Activated naive CD8-positive, alpha-beta T cell treated with anti-CD3 and anti-CD28 coated beads, Interleukin-2, amount 50 U/mL, for 16 hours (primary cell): Measurements from ENCODE around the gene RFX7.

Source experiments
- DNase-seq: peaks from one replicate; pipeline ENCODE4 v3.0.0-alpha.2; 2020; ENCODE audit warnings: low read depth, low spot score

RFX7 gene

DNA sequence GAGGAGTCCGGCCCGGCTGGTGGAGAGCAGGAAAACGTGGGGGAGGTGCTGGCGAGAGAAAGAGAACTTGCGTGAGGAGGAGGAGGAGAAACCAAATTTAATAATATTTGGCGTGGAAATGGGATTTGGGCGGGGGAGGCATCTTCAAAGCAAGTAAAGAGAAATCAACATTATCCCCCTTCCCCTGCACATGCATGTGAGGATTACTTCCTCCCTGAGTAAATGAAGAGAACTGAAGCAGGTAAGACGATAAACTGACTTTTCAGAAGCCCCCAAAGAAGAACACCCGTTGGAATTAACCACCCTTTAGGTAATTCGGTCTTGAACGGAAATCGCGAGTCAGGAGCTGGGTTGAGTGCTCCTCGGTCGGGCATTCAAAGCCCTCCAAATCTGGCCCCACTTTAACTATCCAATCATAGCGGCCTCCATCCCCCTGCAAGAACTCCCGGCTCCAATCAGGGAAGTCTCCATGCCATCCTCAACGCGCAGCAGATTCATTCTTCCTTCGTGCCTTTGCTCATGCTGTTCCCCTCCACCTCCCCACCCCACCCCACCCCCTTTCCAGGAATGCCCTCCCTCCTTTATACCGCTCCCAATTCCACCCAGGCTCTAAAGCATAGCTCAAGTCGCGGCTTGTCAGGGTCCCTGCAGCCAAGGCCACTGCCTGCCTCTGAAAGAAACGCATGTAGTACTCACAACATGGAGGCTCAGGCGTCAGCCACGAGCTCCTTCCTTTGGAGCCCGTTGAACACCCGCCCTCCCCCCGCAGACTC lies 545 bp upstream of the RFX7 start:
- no peak for DNase-seq

DNA sequence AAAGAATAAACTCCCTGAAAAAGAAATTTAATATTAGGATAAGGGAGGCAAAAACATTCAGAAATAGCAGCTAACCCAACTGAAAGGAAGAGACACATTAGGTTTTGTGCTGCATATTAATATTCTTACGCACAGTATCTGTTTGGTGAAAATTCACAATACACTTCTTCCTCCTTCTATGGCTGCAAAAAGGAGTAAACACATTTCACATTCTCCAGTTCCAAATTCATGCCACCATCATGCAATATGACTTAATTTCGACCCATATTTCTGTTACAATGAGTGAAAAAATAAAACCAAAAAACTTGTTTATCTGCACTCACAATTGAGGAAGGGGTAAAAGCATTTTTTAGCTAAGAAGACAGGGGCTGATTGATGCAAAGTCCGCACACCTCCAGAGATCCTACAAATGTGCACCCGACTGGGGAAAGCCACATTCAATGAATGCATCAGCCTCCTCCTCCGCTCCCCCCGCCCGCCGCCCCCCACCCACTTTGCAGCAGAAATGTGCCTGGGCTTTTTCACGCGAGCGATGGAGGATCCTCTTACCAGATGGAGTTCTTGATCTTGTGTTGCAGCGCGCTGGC lies 1.0 kb downstream of the RFX7 start:
- DNase-seq = no peak

DNA sequence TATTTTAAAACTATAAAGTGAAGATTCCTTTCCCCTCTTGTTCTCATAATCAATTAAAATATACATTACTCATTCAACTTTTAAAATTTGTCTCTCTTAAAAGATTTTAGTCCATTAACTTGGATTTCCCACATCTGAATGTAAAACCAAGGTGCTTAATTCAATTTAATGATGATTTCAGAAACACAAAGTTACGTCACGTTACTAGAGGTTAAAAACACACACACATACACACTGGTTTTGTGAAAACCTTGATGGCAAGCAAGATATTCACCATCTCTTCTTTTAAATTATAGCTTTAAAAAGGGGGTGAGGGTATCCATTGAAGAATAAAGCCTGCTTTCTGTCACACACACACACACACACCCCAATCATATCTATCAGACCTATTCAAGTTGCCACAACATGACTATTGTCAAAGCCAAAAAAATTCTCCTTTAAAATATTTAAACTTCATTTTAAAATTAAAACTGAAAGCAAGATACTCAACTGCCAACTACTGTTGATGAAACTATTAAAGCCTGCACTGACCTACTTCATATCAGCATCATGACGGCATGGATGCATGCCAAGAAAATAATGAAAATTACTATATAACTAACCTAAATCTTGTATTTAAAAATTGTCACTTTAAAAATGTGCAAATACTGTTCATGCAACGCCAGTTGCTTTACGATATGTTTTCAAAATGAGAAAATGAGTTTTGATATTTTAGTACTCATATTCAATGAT lies 2.1 kb downstream of the RFX7 start:
- DNase-seq = no peak

DNA sequence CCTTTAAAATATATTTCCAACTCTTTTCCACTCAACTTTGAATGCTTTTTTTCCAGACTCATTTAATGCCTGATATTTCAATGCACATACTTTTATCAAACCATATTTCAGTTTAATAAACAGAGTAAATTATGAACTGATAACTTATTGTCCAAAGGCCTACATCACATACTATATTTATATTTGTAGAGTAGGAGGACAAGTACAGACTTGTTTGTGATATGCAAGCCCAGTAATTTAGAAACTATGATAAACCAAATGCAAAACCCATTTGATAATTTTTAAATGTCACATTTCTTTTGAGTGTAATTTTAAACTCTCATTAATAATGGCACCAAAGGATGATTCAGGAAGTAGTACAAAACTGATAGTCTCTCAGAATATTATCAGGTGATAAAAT lies 3.3 kb downstream of the RFX7 start:
- DNase-seq = no peak

DNA sequence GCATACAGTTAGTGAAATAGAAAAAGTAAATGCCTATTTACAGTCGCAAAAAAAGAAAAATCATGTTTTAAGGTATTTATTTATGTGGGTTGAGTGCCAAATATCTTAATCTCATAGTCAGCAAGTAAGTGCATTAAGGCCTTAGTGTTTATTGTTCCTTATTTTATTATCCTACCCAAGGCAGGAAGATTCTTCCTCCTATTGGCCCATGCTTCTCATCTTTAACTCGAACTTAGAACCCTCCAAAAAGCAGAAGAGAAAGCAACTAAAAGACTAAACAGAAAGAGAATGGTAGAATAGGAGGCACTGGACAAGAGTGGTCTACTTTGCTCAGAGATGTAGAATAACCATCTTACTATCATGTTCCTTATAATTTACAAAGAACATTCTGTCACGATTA lies 7.5 kb downstream of the RFX7 start:
- DNase-seq = no peak

DNA sequence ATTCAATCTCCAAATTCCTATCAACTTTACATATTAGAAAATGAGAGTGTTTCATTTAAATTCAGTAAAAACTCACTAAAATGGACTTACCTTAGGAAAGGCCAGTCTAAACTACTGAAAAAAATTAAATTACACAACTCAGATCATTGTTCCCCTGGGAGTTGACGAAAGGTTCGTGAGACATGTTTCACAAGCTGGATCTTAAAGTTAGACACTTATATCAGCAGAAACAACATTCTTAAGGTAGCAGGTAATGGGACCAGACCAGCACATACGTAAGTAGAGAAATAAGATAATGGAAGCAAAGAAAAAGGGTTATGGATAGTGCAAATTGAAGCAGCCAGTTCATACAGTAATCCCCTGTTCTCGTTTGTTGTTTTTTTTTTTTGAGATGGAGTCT lies 8.9 kb downstream of the RFX7 start:
- no peak for DNase-seq

DNA sequence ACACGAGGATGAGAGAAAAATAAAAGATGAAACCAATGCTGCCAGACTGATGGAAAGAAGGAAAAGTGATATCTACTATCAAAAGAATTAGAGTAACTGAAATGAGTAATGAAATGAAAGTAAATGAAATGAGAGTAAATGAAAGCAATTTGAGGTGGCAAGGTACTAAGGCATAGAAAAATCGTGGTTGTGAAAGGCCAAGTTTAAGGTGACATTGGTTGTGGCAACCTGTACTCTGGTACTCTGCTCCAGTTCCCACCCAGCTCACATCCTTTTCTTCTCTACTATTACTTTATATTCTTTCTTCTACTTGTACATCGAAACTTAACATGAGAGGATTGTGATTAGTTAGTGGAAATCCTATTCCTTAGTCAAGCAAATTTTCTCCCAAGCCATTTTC lies 10.1 kb downstream of the RFX7 start:
- DNase-seq = no peak

DNA sequence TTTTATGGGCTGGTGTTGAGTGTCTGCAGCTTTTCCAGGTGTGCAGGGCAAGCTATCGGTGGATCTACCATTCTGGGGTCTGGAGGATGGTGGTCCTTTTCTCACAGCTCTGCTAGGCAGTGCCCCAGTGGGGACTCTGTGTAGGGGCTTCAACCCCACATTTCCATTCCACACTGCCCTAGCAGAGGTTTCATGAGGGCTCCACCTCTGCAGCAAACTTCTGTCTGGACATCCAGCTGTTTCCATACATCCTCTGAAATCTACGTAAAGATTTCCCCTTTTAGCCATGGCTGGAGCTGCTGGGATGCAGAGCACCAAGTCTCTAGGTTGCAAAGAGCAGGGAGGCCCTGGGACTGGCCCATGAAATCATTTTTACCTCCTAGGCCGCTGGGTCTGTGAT lies 11.6 kb downstream of the RFX7 start:
- no peak for DNase-seq

DNA sequence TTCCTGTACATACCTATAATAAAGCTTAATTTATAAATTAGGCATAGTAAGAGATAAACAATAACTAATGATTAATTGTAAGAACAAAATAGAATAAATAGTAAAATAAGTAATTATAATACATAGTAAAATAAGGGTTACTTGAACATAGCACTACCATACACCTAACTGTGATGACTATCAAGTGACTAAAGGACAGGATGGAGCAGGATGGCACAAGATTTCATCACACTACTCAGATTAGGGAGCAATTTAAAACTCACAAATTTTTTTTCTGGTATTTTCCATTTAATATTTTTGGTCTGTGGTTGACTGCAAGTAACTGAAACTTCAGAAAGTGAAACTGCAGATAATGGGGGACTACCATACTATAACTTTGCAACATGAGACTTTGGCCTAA lies 14.8 kb downstream of the RFX7 start:
- DNase-seq = no peak

DNA sequence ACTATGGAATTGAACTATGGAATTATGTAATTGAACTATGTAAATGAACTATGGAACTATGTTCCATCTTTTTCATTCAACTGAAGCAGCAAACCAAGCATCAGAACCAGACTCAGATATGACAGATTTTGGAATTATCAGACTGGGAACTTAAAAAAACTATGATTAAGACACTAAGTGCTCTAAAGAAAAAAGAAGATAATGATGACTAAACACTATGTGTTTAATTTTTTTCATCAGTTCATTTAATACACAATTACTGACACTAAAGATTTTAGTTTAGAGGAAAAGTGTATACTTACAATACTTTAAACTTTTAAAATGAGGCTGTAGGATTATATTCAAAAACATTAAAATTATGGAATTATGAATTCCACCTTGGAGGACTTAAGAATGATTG lies 15.3 kb downstream of the RFX7 start:
- DNase-seq = no peak

DNA sequence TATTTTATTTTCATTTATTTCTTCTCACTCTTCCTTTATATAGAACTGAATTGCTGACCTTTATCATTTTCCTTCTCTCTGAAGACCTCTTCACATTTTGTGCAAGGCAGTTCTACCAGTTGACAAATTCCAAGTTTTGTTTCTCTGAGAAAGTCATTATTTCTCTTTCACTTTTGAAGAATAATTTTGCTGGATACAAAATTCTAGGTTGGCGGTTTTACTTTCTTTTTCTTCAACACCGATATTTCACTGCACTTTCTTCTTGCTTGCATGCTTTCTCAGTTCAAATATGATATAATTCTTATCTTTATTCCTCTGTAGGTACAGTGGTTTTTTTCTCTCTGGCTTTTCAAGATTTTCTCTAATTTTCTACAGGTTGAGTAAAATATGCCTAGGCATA lies 15.9 kb downstream of the RFX7 start:
- no peak for DNase-seq

DNA sequence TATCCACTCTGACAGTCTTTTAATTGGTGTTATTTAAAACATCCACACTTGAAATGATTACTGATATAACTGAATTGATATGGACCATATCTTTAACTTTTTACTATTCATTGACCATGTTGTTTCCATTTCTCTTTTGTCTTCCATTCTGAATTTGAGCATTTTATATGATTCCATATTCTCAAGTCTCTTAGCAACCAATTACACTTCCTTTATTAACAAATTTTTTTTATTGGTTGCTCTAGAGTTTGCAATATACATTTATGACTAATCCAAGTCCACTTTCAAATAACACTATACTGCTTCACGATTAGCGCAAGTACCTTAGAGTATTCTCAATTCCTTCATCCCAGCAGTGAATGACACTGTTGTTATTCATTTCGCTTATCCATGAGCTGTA lies 16.4 kb downstream of the RFX7 start:
- no peak for DNase-seq

DNA sequence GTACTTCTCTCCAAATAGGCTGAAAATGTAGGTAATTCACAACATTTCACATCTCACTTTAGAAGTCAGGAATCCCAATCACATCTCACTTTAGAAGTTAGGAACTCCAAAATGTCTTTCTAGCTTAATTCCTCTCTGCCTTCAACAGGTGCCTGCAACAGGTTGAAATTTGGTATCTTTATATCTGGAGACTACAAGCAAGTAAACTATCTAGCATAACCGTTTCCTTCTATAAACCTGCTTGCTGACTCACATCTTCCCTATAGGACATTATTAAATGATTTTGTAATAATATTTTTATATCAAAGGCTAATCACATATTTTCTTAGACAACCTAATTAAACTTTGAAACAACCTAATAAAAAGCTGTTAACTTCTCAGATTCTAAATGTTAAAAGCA lies 18.2 kb downstream of the RFX7 start:
- DNase-seq = no peak

DNA sequence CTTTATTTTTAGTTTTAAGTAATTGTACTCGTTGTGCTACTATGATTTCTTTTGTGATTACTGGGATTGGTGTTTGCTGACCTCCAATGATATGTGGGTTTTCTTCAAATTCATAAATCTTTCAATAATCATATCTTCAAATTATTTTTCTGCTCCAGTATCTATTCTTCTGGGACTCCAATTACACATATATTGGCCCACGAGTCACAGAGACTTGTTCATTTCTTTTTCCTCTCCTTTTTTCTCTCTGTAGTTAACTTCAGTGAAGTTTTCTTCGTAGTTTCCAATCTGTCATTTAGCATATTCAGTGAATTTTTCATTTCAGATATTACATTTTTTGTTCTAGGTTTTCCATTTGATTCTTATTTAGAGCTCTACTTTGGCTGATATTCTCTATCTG lies 21.4 kb downstream of the RFX7 start:
- no peak for DNase-seq

DNA sequence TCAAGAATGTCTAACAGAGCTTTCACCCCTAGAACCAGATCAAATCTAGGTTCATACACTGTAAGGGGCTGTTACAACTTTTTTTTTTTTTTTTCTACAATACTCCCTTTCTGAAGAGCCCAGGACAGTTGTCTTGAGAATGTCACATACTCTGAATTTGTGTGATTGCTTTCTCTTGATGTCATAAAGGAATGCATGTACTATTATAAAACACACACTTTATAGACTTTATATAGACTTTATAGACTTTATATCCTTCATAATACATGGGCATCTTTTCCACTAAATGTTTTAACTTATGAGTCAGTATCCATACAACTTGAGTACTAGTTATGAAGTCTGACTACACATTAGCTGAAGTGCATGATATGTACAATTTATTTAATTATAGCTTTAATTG lies 26.3 kb downstream of the RFX7 start:
- DNase-seq = no peak

DNA sequence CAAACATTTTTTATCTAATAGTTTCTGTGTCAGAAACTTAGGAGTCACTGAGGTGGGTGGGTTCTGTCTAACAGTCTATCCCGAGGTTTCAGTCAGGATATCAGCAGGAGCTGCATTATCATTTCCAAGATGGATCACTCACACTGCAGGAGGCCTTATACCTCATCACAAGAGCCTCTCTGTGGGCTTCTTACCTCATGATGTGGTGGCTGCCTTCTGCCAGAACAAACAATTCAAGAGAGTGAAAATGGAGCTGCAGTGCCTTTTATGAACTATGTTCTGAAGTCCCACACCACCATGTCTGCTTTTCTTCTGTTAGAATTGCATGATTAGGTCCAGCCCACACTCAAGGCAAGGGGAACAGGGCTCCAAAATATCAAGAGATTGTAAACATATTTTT lies 27.9 kb downstream of the RFX7 start:
- no peak for DNase-seq

DNA sequence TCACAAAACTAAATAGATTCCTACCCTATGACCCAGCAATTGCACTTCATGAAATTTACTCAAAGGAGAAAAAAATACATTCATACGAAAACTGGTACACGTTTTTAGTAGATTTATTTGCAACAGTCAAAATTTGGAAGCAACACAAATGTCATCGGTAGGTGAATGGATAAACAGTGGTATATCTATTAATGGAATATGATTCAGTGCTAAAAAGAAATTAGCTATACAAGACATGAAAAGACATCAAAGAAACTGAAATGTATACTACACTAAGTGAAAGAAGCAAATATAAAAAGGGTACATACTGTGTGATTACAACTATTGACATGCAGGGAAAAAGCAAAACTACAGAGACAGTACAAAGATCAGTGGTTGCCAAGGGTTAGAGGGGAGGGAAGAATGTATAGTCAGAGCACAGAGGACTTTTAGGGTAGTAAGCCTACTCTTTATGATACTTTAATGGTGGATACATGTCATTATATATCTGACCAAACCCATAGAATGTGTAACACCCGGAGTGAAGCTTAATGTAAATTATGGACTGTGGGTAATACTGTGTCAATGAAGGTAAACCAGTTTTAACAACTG lies 31.6 kb downstream of the RFX7 start:
- no peak for DNase-seq

DNA sequence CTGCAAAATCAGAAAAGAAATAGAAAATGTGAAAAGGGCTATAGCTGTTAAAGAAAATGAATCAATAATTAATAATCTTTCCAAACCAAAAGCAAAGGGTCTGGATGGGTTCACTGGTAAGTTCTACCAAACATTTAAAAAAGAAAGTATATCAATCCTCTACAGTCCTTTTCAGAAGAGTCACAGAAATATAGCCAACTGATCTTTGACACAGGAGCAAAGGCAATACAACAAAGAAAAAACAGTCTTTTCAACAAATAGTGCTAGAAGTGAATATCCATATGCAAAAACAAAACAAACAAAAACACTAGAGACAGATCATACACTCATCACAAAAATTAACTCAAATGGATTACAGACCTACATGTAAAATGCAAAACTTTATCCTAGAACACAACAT lies 32.6 kb downstream of the RFX7 start:
- DNase-seq = no peak

DNA sequence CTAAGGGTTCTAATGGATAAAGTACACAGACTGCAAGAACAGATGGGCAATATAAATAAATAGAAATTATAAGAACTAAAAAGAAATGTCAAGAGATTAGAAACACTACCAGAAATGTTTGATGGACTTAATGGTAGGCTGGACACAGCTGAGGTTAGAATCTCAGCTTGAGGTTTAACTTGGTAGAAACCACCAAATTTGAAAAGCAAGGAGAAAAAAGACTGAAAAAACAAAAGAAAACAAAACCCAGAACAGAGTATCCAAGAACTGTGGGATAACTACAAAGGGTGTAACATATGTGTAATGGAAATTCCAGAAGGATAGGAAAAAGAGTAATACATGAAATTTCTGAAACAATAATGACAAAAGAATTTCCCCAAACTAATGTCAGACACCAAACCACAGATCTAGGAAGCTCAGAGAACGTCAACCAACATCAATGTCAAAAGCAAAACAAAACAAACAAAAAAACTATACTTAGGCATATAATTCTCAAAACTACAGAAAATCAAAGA lies 35.0 kb downstream of the RFX7 start:
- no peak for DNase-seq

DNA sequence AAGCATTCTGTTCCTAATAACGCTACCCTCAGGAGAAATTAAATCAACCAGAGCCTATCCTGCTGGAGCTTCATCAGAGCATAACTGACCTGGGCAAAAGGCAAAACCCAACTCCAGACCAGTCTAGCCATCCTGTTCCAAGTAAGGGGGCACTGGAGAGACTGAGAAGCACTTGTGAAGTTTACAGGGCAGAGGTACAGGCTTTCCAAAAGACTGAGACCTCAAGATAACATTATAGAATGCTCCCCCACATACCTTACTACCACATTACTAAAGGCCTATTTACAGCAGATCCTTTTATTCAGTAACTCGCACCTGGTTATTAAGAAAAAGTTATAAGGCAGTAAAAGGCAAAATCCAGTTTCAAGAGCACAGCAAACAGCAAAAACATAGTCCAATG lies 35.5 kb downstream of the RFX7 start:
- DNase-seq = no peak

DNA sequence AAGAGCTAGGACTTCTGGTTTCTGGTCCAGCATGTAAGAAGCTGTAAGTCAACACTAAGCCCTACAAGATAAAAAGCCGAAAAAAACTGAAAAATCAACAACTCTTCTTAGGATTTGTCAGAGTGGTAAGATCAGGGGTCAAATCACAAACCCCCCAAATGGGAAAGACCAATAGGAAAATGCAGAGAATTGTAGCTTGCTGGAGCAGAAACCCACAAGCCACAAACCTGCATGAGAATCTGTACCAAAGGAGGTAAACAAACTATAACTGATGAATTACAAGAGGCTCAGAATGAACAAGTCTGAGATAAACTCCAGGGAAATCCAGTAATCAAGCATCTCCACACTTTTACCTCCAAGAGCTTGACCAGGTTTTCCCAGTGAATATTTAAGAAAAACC lies 36.0 kb downstream of the RFX7 start:
- no peak for DNase-seq

DNA sequence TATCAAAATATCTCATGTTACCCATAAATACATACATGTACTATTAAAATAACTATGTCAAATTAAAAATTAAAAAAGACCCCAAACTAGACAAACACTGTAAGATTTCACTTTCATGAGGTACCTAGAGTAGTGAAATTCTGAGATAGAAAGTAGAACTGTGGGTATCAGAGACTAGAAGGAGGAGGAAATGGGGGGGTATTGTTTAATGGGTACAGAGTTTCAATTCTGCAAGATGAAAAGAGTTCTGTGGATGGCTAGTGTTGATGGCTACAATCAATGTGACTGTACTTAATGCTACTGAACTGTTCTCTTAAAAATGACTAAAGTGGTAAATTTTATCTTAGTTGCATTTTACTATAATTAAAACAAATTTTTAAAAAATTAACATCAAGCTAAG lies 36.6 kb downstream of the RFX7 start:
- DNase-seq = no peak
